Endothelial cell of umbilical vein (primary cell): ENCODE data around the gene CEP89. TPM values are rescaled to one million over a fixed set of nuclear protein-coding genes. Genes with fewer than 3 reads are reported as not detected.

Experiments used
- BruUV-seq: library from RNA; stranded (reverse); fragments of 400-500 nt; replicated peaks from 2 replicates; lab custom pipeline; 2021; lab: Mats Ljungman, UMichigan
- CTCF ChIA-PET: fragments of 300-600, 350-600 bp; sonication (Branson Sonifier 250); formaldehyde crosslinking; loops from one replicate; lab custom pipeline; 2021; ENCODE audit warnings: antibody characterized with exemption, inconsistent platforms; lab: Charles Lee
- POLR2A ChIA-PET: fragments of 300-600, 350-600 bp; sonication (Branson Sonifier 250); formaldehyde crosslinking; loops from one replicate; lab custom pipeline; 2021; ENCODE audit warnings: antibody characterized with exemption, inconsistent platforms; lab: Charles Lee
- DNase-seq: peaks from one replicate; pipeline ENCODE4 v3.0.0-alpha.2; 2011; ENCODE audit warnings: low read depth, low spot score
- FAIRE-seq: peaks from 2 replicates; lab custom pipeline; 2011; peaks lifted over from hg19 to GRCh38; lab: Jason Lieb, UNC
- H2AFZ ChIP-seq: 2 replicates; pipeline ENCODE4 v1.6.0; 2012; ENCODE audit warnings: low read depth, low read length, control low read depth, inconsistent platforms
- H3K27ac ChIP-seq: 2 replicates; pipeline ENCODE4 v1.5.1; 2011; ENCODE audit warnings: low read depth, mild to moderate bottlenecking, control low read depth, low read length, moderate library complexity; ENCODE audit not compliant: insufficient read depth
- H3K27me3 ChIP-seq, 2 experiments: 2 replicates each; pipeline versions ENCODE4 v1.6.0 to v1.6.1; 2011; ENCODE audit warnings: low read length in 2 of 2, mixed read lengths in 1 of 2; ENCODE audit not compliant: control insufficient read depth in 2 of 2, insufficient read depth in 2 of 2
- H3K36me3 ChIP-seq, 2 experiments: 2 replicates in 1 of 2; 3 replicates in 1 of 2; pipeline ENCODE4 v1.5.1; 2011; ENCODE audit warnings: low read length in 2 of 2, mild to moderate bottlenecking in 1 of 2, moderate library complexity in 1 of 2; ENCODE audit not compliant: control insufficient read depth in 2 of 2, insufficient read depth in 2 of 2; ENCODE audit errors: extremely low read depth in 1 of 2
- H3K4me1 ChIP-seq: 3 replicates; pipeline ENCODE4 v1.5.1; 2011; ENCODE audit warnings: mild to moderate bottlenecking, low read length; ENCODE audit not compliant: control insufficient read depth, insufficient read depth; ENCODE audit errors: extremely low read depth
- H3K4me2 ChIP-seq: 2 replicates; pipeline ENCODE4 v1.6.1; 2011; ENCODE audit warnings: low read length, control low read depth, mixed read lengths; ENCODE audit not compliant: insufficient read depth
- H3K4me3 ChIP-seq, 3 experiments: fragments of 200-600 bp in 1 of 3; sonication (generic), shearing (Covaris generic) in 1 of 3; replicated peaks in 1 of 3; 2 replicates each; pipeline ENCODE4 v1.5.1; 2011 to 2016; ENCODE audit warnings: control low read depth in 3 of 3, low read length in 3 of 3, mild to moderate bottlenecking in 2 of 3, inconsistent platforms in 1 of 3, low read depth in 1 of 3, moderate library complexity in 1 of 3; ENCODE audit not compliant: insufficient read depth in 1 of 3
- H3K79me2 ChIP-seq: 2 replicates; pipeline ENCODE4 v1.6.0; 2012; ENCODE audit warnings: low read length, inconsistent platforms; ENCODE audit not compliant: control insufficient read depth, insufficient read depth
- H3K9ac ChIP-seq: replicated peaks from 2 replicates; pipeline ENCODE3; 2011; ENCODE audit warnings: low read length, control low read depth; ENCODE audit not compliant: insufficient read depth; ENCODE audit errors: extremely low read depth
- H3K9me1 ChIP-seq: replicated peaks from 3 replicates; pipeline ENCODE4 v1.6.0; 2011; ENCODE audit warnings: mild to moderate bottlenecking, low read length; ENCODE audit not compliant: control insufficient read depth, insufficient read depth; ENCODE audit errors: extremely low read depth
- H3K9me3 ChIP-seq: replicated peaks from 2 replicates; pipeline ENCODE4 v1.5.1; 2012; ENCODE audit warnings: low read length, inconsistent platforms; ENCODE audit not compliant: control insufficient read depth, insufficient read depth
- H4K20me1 ChIP-seq: replicated peaks from 2 replicates; pipeline ENCODE3; 2011; ENCODE audit warnings: mild to moderate bottlenecking, low read length; ENCODE audit not compliant: control insufficient read depth, insufficient read depth; ENCODE audit errors: extremely low read depth
- EZH2 ChIP-seq: IDR thresholded peaks from 2 replicates; pipeline ENCODE4 v1.6.1; 2012; ENCODE audit warnings: borderline replicate concordance, low read depth, mild to moderate bottlenecking, moderate library complexity, low read length, inconsistent platforms; ENCODE audit not compliant: severe bottlenecking
- FOS ChIP-seq: IDR thresholded peaks from 2 replicates; pipeline ENCODE4 v1.6.1; 2011; ENCODE audit warnings: mild to moderate bottlenecking, low read length, moderate library complexity, borderline replicate concordance; ENCODE audit not compliant: insufficient read depth
- GATA2 ChIP-seq: IDR thresholded peaks from 2 replicates; pipeline ENCODE4 v1.7.0; 2011; ENCODE audit warnings: low read depth, mild to moderate bottlenecking, moderate library complexity, mixed read lengths, low read length; ENCODE audit not compliant: insufficient read length, insufficient read depth
- JUN ChIP-seq: IDR thresholded peaks from 2 replicates; pipeline ENCODE4 v1.6.1; 2011; ENCODE audit warnings: borderline replicate concordance, low read depth; ENCODE audit not compliant: insufficient read length, insufficient read depth
- MYC ChIP-seq: IDR thresholded peaks from one replicate; pipeline ENCODE4 v1.6.1; 2011; ENCODE audit warnings: mild to moderate bottlenecking, low read depth, low read length
- POLR2A ChIP-seq: IDR thresholded peaks from 2 replicates; pipeline ENCODE4 v1.6.1; 2012; ENCODE audit warnings: low read depth, mild to moderate bottlenecking, control low read depth, low read length
- POLR2AphosphoS5 ChIP-seq: IDR thresholded peaks from 2 replicates; pipeline ENCODE4 v1.6.1; 2012; ENCODE audit warnings: low read depth, mild to moderate bottlenecking, control low read depth, low read length, moderate library complexity; ENCODE audit not compliant: insufficient read depth
- dilution Hi-C: fragments of 300-500 bp; cut with MboI; formaldehyde crosslinking; loops from one replicate; pipeline ENCODE4 v1.15.0; 2019; ENCODE audit warnings: low sequenced_read_pairs; ENCODE audit not compliant: extremely low pct_ligation_motif_present
- intact Hi-C: fragments of 100-400 bp; cut with micrococcal nuclease; formaldehyde crosslinking; loops from one replicate; pipeline ENCODE4 v1.10.0; 2022
- polyA plus RNA-seq, 4 experiments: library from polyadenylated mRNA; depleted of rRNA in 3 of 4; stranded (reverse) in 3 of 4; unstranded in 1 of 4; fragments of >200 nt; gene quantifications; 2 replicates each; pipeline versions ENCODE4 v1.2.1 to v1.2.3, GENCODE V29; 2011 to 2012; ENCODE audit warnings: missing spikeins in 1 of 4
- total RNA-seq: library from RNA; stranded (reverse); gene quantifications from 2 replicates; pipeline ENCODE4 v1.2.3, GENCODE V29; 2021
- TF ChIP-seq, protein P1 (sequence below), 2 donors: IDR thresholded peaks; 1 replicate in 1 of 2; 2 replicates in 1 of 2; pipeline ENCODE4 v1.5.1; 2011; ENCODE audit warnings: low read length in 2 of 2, mild to moderate bottlenecking in 2 of 2, moderate library complexity in 2 of 2, control low read depth in 1 of 2, inconsistent platforms in 1 of 2, low read depth in 1 of 2; ENCODE audit not compliant: insufficient read depth in 1 of 2; ENCODE audit errors: extremely low read depth in 1 of 2
- TF ChIP-seq, protein P2 (sequence below): IDR thresholded peaks from 2 replicates; pipeline ENCODE4 v1.6.1; 2011; ENCODE audit not compliant: insufficient read depth, insufficient read length

Gene CEP89
- total and polyA plus RNA-seq, 2 donors (not counting 3 experiments of a cell fraction or from before 2014, with no cell fraction given) = 25.1 to 46.2 TPM

DNA sequence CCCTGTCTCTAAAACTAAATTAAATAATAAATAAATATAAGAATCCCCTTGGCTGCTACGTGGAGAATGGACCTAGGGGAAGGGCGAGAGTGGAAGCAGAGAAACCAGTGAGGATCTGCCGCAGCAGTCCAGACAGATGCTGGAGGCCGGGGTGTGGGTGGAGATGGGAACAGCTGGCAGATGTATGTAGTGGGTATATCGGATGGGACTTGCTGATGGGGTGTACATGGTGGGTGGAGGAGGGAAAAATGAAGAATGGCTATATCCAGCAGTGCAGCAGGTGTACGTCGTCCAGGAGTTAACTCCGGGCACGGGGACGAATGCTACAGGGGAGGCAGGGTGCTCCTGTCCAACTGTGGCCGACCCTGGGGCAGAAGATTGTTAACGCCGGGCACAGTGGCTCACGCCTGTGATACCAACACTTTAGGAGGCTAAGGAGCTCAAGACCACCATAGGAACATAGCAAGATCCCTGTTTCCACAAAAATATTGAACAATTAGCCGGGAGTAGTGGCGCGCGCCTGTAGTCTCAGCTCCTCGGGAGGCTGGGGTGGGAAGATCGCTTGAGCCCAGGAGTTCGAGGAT lies 654 bp downstream of the CEP89 start:
- Histone ChIP-seq H2AFZ (peak overlapping the region; percentile 85), H3K9me3 (no peaks in the 10 kb centered on the region), H3K79me2 (peaks cover 33% of the 10 kb centered on the region), H3K27ac (no peak overlapping the region), H3K36me3 (peaks cover 0 to 9% of the 10 kb centered on the region in 2 experiments), H3K9ac (peak overlapping the region; percentile 16), H3K4me1 (peaks cover 10% of the 10 kb centered on the region), H3K4me2 (peak overlapping the region; percentile 51), H3K9me1 (no peaks in the 10 kb centered on the region), H3K27me3 (no peaks in the 10 kb centered on the region), H4K20me1 (no peaks in the 10 kb centered on the region), H3K4me3 (peak overlapping the region; percentile 61 to 97 (median 88))
- intact Hi-C loops (loop anchor here (5.0 to 10.0 kb wide), 3 partner anchors 114 to 406 kb away; partner anchors contain the start of genes ANKRD27, GPATCH1 and RGS9BP), dilution Hi-C loops (no loop called here)
- BruUV-seq = TSS peak; percentile 66
- DNase-seq (no peak), FAIRE-seq (no peak)
- TF ChIP-seq, protein P1, sequence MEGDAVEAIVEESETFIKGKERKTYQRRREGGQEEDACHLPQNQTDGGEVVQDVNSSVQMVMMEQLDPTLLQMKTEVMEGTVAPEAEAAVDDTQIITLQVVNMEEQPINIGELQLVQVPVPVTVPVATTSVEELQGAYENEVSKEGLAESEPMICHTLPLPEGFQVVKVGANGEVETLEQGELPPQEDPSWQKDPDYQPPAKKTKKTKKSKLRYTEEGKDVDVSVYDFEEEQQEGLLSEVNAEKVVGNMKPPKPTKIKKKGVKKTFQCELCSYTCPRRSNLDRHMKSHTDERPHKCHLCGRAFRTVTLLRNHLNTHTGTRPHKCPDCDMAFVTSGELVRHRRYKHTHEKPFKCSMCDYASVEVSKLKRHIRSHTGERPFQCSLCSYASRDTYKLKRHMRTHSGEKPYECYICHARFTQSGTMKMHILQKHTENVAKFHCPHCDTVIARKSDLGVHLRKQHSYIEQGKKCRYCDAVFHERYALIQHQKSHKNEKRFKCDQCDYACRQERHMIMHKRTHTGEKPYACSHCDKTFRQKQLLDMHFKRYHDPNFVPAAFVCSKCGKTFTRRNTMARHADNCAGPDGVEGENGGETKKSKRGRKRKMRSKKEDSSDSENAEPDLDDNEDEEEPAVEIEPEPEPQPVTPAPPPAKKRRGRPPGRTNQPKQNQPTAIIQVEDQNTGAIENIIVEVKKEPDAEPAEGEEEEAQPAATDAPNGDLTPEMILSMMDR (IDR thresholded peaks at IDR 0.05; ENCODE audit: extremely low read depth in 1 of 2, insufficient read depth in 1 of 2, low read depth in 1 of 2, low read length in 2 of 2) = no peak
- TF ChIP-seq POLR2AphosphoS5 (no peak), JUN (no peak), FOS (no peak), MYC (no peak), EZH2 (no peak), GATA2 (no peak), POLR2A (no peak)
- TF ChIP-seq, protein P2, sequence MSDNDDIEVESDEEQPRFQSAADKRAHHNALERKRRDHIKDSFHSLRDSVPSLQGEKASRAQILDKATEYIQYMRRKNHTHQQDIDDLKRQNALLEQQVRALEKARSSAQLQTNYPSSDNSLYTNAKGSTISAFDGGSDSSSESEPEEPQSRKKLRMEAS = no peak
- CTCF ChIA-PET = interaction anchor here (0.9 to 1.5 kb wide), 2 partner anchors 148 to 213 kb away, joined by 4 to 7 read pairs; no protein-coding TSS in a partner anchor
- POLR2A ChIA-PET = interaction anchor here (0.7 kb wide), 1 partner anchor 38 kb away, joined by 3 read pairs; no protein-coding TSS in a partner anchor
